Prostate gland (tissue), 2 donors: ENCODE data around the gene HS6ST2.

ENCODE experiments used
- POLR2A ChIP-seq: fragments of 450-650 bp; IDR thresholded peaks from one replicate; pipeline ENCODE4 v1.6.1; 2016; ENCODE audit warnings: antibody characterized with exemption, mild to moderate bottlenecking
- POLR2AphosphoS5 ChIP-seq: sonication (generic); formaldehyde crosslinking; IDR thresholded peaks from one replicate; pipeline ENCODE4 v1.6.1; 2017; ENCODE audit warnings: antibody characterized with exemption
- TF ChIP-seq, protein P1 (sequence below), 4 experiments: fragments of 200-600 bp in 2 of 4; fragments of 450-650 bp in 2 of 4; sonication (generic) in 2 of 4; IDR thresholded peaks; 1 replicate in 3 of 4; 2 replicates in 1 of 4; pipeline ENCODE4 v1.5.1; 2016 to 2019; ENCODE audit warnings: antibody characterized with exemption in 4 of 4, mild to moderate bottlenecking in 2 of 4, moderate library complexity in 2 of 4

- TF ChIP-seq, protein P1, sequence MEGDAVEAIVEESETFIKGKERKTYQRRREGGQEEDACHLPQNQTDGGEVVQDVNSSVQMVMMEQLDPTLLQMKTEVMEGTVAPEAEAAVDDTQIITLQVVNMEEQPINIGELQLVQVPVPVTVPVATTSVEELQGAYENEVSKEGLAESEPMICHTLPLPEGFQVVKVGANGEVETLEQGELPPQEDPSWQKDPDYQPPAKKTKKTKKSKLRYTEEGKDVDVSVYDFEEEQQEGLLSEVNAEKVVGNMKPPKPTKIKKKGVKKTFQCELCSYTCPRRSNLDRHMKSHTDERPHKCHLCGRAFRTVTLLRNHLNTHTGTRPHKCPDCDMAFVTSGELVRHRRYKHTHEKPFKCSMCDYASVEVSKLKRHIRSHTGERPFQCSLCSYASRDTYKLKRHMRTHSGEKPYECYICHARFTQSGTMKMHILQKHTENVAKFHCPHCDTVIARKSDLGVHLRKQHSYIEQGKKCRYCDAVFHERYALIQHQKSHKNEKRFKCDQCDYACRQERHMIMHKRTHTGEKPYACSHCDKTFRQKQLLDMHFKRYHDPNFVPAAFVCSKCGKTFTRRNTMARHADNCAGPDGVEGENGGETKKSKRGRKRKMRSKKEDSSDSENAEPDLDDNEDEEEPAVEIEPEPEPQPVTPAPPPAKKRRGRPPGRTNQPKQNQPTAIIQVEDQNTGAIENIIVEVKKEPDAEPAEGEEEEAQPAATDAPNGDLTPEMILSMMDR (IDR thresholded peaks at IDR 0.05) = no peak
- TF ChIP-seq POLR2A (no peak), POLR2AphosphoS5 (no peak)
Measured at GRCh38 chrX:132669142-132669541, 289.3 kb downstream of the HS6ST2 start.
